ENCODE data around the gene PRSS8.
"Not testable (repeated sequence)": the region's sequence is repeated elsewhere in the genome, so short reads cannot be mapped to it uniquely, and the experiment has no call there.

Gene PRSS8

DNA sequence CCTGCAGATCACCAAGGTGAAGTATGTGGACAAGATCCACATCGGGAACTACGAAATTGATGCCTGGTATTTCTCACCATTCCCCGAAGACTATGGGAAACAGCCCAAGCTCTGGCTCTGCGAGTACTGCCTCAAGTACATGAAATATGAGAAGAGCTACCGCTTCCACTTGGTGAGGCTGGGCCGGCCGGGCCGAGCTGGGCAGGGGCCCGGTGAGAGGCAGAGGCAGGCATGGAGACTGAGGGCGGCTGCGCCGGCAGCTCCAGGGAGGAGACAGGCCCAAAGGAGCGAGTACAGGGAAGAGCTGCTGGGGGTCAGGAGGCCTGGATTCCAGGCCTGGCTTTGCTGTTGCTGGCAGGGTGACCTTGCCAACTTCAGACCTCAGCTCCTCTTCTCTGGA, 8.3 kb downstream of the PRSS8 start:
- DNase-seq = no peak

DNA sequence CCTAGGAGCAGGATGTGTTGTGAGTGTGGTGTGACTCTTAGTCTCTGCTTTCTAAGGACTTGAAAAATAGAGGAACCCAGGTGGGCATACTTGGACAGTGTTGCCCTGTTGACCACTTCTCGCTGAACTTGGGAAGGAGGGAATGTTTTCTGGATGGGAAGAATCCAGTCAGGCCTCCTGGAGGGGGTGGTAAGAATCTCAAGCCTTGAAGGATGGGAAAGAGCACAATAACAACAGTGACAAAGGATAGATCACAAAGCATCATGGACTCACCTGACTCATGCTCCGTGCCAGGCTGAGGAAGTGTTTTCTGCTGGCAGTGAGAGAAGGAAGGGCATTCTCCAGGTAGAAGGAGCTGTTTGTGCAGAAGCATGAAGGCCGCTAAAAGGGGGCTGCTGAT, 9.7 kb downstream of the PRSS8 start:
- DNase-seq = no peak

GRCh38 chr16:31120129-31120528, 15.4 kb downstream of the PRSS8 start:
- no peak for DNase-seq

DNA sequence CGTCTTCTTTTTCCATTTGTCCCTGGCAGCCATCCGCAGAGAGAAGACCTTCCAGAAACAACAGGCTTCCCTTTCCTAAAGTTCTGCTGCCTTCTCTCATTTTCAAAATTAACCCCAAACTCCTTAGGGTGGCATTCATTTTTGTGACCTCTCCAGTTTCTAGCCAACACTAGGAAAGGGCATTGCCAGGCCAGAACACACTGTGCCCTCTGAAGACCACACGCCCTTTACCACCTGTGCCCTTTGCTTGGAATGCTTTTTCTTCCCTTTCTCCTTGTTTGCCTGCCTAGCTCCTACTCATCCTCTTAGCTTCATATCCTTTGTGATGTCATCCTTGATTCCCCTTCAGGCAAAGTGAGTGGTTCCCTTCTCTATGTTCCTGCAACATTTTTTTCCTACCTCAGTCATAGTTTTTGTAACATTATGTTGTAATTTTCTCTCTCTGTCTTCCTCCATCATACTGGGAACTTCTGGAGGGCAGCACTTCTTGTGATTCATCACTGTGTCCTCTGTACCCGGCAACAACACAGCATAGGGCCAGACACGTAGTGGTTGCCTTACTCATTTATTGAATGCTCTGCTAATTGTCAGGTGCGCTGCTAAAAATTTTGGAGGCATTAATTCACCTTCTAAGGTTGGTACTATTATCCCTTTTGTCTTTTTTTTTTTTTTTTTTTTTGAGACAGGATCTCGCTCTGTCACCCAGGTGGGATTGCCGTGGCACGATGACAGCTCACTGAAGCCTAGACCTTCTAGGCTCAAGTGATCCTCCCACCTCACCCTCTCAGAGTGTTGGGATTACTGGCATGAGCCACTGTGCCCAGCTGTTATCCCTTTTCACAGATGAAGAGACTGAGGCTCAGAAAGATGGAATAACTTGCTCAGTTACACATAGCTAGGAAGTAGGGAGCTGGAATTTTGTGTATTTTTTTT, 17.0 kb downstream of the PRSS8 start:
- DNase-seq = no peak

DNA sequence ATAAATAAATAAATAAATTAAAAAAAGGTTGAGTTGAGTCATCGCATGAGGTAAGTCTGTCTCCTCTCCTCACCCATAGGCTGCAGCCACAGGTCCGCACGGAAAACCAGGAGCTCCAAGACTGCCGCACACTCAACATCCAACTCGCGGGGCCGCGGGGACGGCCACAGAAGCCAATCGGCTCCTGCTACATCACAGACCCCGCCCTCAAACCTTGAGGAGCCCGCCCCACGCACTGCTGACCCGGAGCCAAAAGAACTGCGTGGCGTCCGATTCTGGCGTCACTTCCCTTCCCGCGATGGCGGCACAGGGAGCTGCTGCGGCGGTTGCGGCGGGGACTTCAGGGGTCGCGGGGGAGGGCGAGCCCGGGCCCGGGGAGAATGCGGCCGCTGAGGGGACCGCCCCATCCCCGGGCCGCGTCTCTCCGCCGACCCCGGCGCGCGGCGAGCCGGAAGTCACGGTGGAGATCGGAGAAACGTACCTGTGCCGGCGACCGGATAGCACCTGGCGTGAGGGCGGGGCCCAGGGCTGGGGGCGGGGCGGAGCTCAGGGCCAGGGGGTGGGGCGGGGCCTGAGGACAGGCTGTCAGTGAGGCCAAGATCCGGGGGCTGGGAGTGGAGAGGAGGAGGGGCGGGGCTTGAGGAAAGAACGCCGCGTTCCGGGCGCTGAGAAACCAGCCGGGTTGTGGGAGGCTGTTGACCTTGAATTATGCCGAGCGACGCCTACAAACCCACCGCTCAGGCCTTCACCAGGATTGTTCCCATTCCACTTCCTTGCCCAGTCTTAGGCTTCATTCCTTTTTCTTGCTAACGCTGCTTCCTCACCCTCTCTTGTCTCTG, 17.9 kb downstream of the PRSS8 start, which contains the start of gene KAT8:
KAT8 (plus strand) TSS at position 281 of the 839 bp plus-strand sequence; CDS start at position 299, 18 bp downstream.
- DNase-seq = peak; percentile 99

GRCh38 chr16:31114468-31114867, 21.1 kb downstream of the PRSS8 start:
- DNase-seq = no peak

- peak; percentile 18 for DNase-seq
Observed at GRCh38 chr16:31113121-31114120, 22.1 kb downstream of the PRSS8 start.

GRCh38 chr16:31112711-31113110, 22.8 kb downstream of the PRSS8 start:
- no peak for DNase-seq

DNA sequence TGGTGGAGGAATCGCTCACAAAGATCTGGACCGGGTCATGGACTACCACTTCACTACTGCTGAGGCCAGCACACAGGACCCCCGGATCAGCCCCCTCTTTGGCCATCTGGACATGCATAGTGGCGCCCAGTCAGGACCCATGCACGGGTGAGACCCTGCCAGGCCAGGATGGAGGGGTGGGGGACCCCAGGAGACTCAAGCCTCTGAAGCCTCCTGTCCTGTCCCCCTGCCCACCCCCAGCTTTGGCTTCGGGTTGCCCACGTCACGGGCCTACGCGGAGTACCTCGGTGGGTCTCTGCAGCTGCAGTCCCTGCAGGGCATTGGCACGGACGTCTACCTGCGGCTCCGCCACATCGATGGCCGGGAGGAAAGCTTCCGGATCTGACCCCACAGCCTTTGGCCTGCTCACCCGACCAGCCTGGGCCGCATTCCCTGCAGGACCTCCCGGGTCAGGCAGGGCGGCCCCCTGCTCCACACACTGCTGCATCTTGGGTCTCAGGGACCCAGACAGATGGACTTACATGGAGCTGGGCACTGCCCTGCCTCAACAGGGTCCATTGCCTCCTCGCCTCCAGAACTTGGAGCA, 23.6 kb downstream of the PRSS8 start:
- no peak for DNase-seq

GRCh38 chr16:31110106-31111034, 25.2 kb downstream of the PRSS8 start:
- DNase-seq = no peak

- no peak for DNase-seq
Observed at GRCh38 chr16:31109622-31110021, 25.9 kb downstream of the PRSS8 start.

- no peak for DNase-seq
Observed at GRCh38 chr16:31108794-31109558, 26.6 kb downstream of the PRSS8 start.

DNA sequence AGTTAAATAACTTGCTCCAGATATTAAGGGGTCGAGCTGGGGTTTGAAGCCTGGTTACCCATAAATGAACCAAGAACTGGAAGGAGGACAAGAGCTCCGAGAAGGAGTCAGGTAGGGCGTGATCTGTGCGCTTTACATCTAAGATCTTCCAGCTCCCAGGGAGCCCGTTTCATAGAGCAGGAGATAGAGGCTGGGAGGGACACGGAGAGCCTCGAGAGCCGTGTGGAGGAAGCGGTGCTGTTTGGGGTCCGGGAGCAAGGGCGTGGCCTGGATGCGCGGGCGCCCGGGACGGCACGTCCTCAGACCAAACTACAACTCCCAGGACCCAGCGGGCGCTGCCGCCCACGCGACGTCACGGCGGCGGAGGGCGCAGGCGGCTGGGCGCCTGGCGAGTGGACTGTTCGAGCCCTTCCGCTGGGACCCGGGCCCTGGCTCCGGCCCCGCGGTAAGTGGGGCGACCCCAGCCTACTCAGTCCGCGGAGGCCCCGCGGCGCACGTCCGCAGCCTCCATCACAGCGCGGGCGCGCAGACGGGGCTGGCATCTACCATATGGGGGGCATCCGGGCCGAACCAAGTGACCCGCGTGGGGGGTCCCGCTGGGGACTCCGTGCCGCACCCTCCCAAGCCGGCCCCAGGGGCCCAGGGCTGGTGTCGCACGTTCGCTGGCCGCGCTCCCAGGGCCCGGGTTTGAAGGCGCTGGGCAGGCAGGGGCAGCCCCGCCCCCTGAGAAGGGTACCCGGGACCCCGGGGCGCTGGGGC, 27.3 kb downstream of the PRSS8 start, which contains the start of gene BCKDK:
BCKDK (plus strand) TSS at position 352 of the 759 bp plus-strand sequence. CDS start 838 bp downstream, outside the sequence.
- DNase-seq = peak; percentile 79

DNA sequence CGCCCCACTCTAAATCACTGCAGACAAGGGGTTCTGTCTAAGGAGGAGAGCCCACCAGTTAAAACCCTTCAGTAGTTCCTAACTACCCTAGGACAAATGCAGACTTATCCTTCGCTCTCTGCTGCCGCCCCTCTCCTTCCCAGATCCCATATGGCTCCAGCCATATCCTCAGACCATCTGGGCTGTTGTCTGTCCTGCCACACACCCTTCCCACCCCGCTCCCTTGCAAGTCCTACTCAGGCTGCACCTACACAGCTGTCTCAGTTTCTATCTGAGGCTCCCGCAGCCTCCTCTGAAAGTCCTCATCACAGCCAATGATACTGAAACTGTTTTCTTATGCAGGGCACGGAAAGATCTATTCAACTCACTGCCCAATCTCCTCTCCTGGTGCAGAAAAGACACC, 28.1 kb downstream of the PRSS8 start:
- no peak for DNase-seq

- DNase-seq = no peak
Observed at GRCh38 chr16:31106509-31107464, 28.7 kb downstream of the PRSS8 start.

DNA sequence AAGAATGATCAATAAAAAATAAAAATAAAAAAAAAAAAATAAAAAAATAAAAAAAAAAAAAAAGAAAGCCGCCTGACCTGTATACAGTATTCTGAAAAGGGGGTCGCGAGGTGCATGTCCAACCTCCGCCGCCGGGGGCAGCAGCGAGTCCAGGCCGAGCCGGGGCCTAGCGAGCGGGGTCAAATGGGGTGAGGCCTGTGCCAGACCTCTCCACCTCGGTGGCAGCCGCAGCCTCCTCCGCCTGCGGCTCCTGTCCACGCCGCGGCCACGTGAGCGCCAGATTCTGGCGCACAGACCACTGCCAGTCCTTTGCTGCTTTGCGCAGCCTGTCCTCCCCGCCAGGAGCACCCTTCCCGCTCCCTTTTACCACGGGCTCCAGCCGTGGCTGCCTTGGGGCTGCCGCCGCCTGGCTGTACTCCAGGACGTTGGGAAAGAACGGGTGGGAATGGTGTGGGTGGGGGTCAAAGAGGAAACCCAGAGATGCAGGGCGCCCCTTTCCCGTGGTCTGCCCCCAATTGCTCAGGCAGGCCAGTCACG, 29.8 kb downstream of the PRSS8 start:
- DNase-seq = peak; percentile 87

DNA sequence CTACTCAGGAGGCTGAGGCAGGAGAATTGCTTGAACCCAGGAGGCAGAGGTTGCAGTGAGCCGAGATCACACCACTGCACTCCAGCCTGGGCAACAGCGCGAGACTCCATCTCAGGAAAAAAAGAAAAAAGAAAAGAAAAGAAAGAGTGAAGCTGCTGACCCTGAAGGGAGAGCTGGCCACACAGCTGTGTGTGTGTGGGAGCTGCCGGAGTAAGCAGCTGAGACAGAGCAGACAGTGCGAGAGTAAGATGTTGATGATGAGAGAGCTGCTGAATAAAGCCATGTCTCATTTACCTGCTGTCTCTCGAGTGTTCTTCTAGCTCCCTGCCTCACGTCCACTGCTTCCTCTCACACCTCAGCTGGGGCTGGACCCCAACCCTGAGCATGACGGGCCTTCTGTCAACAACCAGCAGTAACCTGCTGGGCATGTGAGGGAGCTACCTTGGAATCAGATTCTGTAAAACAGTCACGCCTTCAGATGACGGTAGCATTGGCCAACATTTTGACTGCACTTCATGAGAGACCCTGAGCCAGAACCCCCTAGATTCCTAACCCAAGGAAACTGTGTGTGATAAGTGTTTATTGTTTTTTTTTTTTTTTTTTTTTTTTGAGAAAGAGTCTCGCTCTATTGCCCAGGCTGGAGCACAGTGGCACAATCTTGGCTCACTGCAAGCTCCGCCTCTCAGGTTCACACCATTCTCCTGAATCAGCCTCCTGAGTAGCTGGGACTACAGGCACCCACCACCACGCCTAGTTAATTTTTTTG, 34.5 kb downstream of the PRSS8 start:
- DNase-seq = not testable (repeated sequence)
